IMR-90 (cell line): Measurements from ENCODE around the gene TMEFF1. TPM values are rescaled to one million over a fixed set of nuclear protein-coding genes. Genes with fewer than 3 reads are reported as not detected.

Experiments used
- ATAC-seq: fragments of 200-7000 bp; cut with Tn5 transposase; 2 replicates; pipeline ENCODE4 v1.9.1; 2020; ENCODE audit warnings: low read depth, mild to moderate bottlenecking, moderate library complexity
- BruUV-seq: library from RNA; stranded (reverse); fragments of 400-500 nt; replicated peaks from 2 replicates; lab custom pipeline; 2021; lab: Mats Ljungman, UMichigan
- CTCF ChIA-PET: fragments of 300-600 bp; formaldehyde crosslinking; extraction: SDS; loops from one replicate; lab custom pipeline; 2021; ENCODE audit warnings: antibody characterized with exemption; lab: Yijun Ruan, JAX
- POLR2A ChIA-PET: fragments of 300-600 bp; sonication (Branson Sonifier 250); formaldehyde crosslinking; loops from one replicate; lab custom pipeline; 2022; ENCODE audit warnings: antibody characterized with exemption; ENCODE audit not compliant: unreplicated experiment; lab: Charles Lee
- DNase-seq: peaks from one replicate; pipeline ENCODE4 v3.0.0; 2013
- H2AFZ ChIP-seq: replicated peaks from 2 replicates; pipeline ENCODE3; 2013; ENCODE audit warnings: low read length, mild to moderate bottlenecking; ENCODE audit not compliant: poor library complexity
- H2AK5ac ChIP-seq: 2 replicates; pipeline ENCODE4 v1.6.1; 2013; ENCODE audit warnings: low read depth, low read length, inconsistent platforms
- H2AK9ac ChIP-seq: replicated peaks from 2 replicates; pipeline ENCODE3; 2013; ENCODE audit warnings: mild to moderate bottlenecking, low read depth, low read length, moderate library complexity; ENCODE audit not compliant: poor library complexity
- H2BK120ac ChIP-seq: 2 replicates; pipeline ENCODE4 v1.6.1; 2013; ENCODE audit warnings: low read depth, low read length, inconsistent platforms
- H2BK15ac ChIP-seq: 3 replicates; pipeline ENCODE4 v1.6.1; 2013; ENCODE audit warnings: low read depth, low read length, inconsistent platforms
- H2BK20ac ChIP-seq: 2 replicates; pipeline ENCODE4 v1.6.1; 2013; ENCODE audit warnings: low read depth, mild to moderate bottlenecking, inconsistent platforms, low read length, moderate library complexity
- H2BK5ac ChIP-seq: 2 replicates; pipeline ENCODE4 v1.6.1; 2013; ENCODE audit warnings: mild to moderate bottlenecking, low read depth, low read length, inconsistent platforms; ENCODE audit not compliant: poor library complexity, severe bottlenecking
- H3K14ac ChIP-seq: replicated peaks from 2 replicates; pipeline ENCODE4 v1.6.1; 2013; ENCODE audit warnings: low read depth, low read length, inconsistent platforms
- H3K18ac ChIP-seq: 2 replicates; pipeline ENCODE4 v1.6.1; 2013; ENCODE audit warnings: low read depth, low read length, control low read depth
- H3K23ac ChIP-seq: 2 replicates; pipeline ENCODE4 v1.6.1; 2013; ENCODE audit warnings: low read depth, low read length, inconsistent platforms
- H3K27ac ChIP-seq: 2 replicates; pipeline ENCODE4 v1.5.1; 2013; ENCODE audit warnings: mild to moderate bottlenecking, control low read depth, low read length; ENCODE audit not compliant: insufficient read depth
- H3K27me3 ChIP-seq: 2 replicates; pipeline ENCODE4 v1.6.1; 2013; ENCODE audit warnings: low read length; ENCODE audit not compliant: control insufficient read depth, insufficient read depth
- H3K36me3 ChIP-seq: 2 replicates; pipeline ENCODE4 v1.6.1; 2013; ENCODE audit warnings: low read length, mixed read lengths; ENCODE audit not compliant: control insufficient read depth, insufficient read depth
- H3K4ac ChIP-seq: 2 replicates; pipeline ENCODE4 v1.6.1; 2013; ENCODE audit warnings: low read depth, low read length, inconsistent platforms
- H3K4me1 ChIP-seq: 2 replicates; pipeline ENCODE4 v1.6.1; 2013; ENCODE audit warnings: low read length, mixed read lengths; ENCODE audit not compliant: control insufficient read depth, insufficient read depth
- H3K4me2 ChIP-seq: 2 replicates; pipeline ENCODE4 v1.6.1; 2013; ENCODE audit warnings: low read depth, mild to moderate bottlenecking, control low read depth, low read length, moderate library complexity
- H3K4me3 ChIP-seq: 2 replicates; pipeline ENCODE4 v1.5.1; 2013; ENCODE audit warnings: low read depth, mild to moderate bottlenecking, control low read depth, low read length, moderate library complexity; ENCODE audit not compliant: insufficient read depth
- H3K56ac ChIP-seq: 2 replicates; pipeline ENCODE4 v1.6.1; 2013; ENCODE audit warnings: low read length, inconsistent platforms; ENCODE audit not compliant: insufficient read depth; ENCODE audit errors: extremely low read depth
- H3K79me1 ChIP-seq, 2 experiments: 2 replicates each; pipeline ENCODE4 v1.6.1; 2013; ENCODE audit warnings: low read length in 2 of 2, inconsistent platforms in 1 of 2, low read depth in 1 of 2
- H3K9ac ChIP-seq: 2 replicates; pipeline ENCODE4 v1.6.1; 2013; ENCODE audit warnings: low read depth, low read length, control low read depth
- H3K9me1 ChIP-seq: 2 replicates; pipeline ENCODE4 v1.6.1; 2013; ENCODE audit warnings: low read length, inconsistent platforms; ENCODE audit not compliant: insufficient read depth
- H3K9me3 ChIP-seq: 2 replicates; pipeline ENCODE4 v1.6.1; 2013; ENCODE audit warnings: low read length; ENCODE audit not compliant: control insufficient read depth, insufficient read depth
- H4K20me1 ChIP-seq: 2 replicates; pipeline ENCODE4 v1.6.1; 2013; ENCODE audit warnings: low read length, inconsistent platforms; ENCODE audit not compliant: insufficient read depth
- H4K5ac ChIP-seq: 2 replicates; pipeline ENCODE4 v1.6.1; 2013; ENCODE audit warnings: mild to moderate bottlenecking, low read depth, low read length, control low read depth
- H4K8ac ChIP-seq, 2 experiments: 2 replicates each; pipeline ENCODE4 v1.6.1; 2013; ENCODE audit warnings: low read depth in 2 of 2, low read length in 2 of 2, control low read depth in 1 of 2, inconsistent platforms in 1 of 2
- H4K91ac ChIP-seq: 2 replicates; pipeline ENCODE4 v1.6.1; 2013; ENCODE audit warnings: low read depth, low read length, inconsistent platforms; ENCODE audit not compliant: insufficient read depth
- CEBPB ChIP-seq: IDR thresholded peaks from 2 replicates; pipeline ENCODE4 v1.6.1; 2012; ENCODE audit warnings: low read depth, low read length, improper control_type of control experiment
- MAFK ChIP-seq: IDR thresholded peaks from 2 replicates; pipeline ENCODE4 v1.6.1; 2012; ENCODE audit warnings: low read depth, low read length, improper control_type of control experiment
- MXI1 ChIP-seq: IDR thresholded peaks from 2 replicates; pipeline ENCODE4 v1.6.1; 2012; ENCODE audit warnings: low read depth, mild to moderate bottlenecking, low read length, moderate library complexity, borderline replicate concordance
- NFE2L2 ChIP-seq: fragments of 150-350 bp; IDR thresholded peaks from 2 replicates; pipeline ENCODE4 v1.6.1; 2016; ENCODE audit warnings: low read depth, mild to moderate bottlenecking, low read length
- RCOR1 ChIP-seq: IDR thresholded peaks from 2 replicates; pipeline ENCODE4 v1.6.1; 2012; ENCODE audit warnings: mild to moderate bottlenecking, low read length, improper control_type of control experiment; ENCODE audit not compliant: insufficient replicate concordance
- WGBS, 2 experiments: methylation state at CpG; one replicate each; pipeline versions ENCODE4 v1.1.5 to v1.1.7; 2013; ENCODE audit warnings: missing lambda C conversion rate in 2 of 2; ENCODE audit not compliant: insufficient read length in 1 of 2; ENCODE audit errors: extremely low coverage in 2 of 2; 5-methylcytosine and 5-hydroxymethylcytosine counted together
- dilution Hi-C: fragments of 300-500 bp; cut with HindIII; formaldehyde crosslinking; loops from one replicate; pipeline ENCODE4 v1.14.3; 2018; ENCODE audit warnings: low sequenced_read_pairs; ENCODE audit not compliant: unreplicated experiment
- in situ Hi-C: fragments of 300-500 bp; cut with MboI; formaldehyde crosslinking; loops from 3 replicates; pipeline ENCODE4 v1.14.3; 2019; ENCODE audit warnings: low sequenced_read_pairs, inconsistent platforms, mixed read lengths
- intact Hi-C: fragments of 100-400 bp; cut with micrococcal nuclease; formaldehyde crosslinking; loops from 2 replicates; pipeline ENCODE4 v1.10.0; 2022
- polyA plus RNA-seq, 3 experiments: library from polyadenylated mRNA; depleted of rRNA; stranded (reverse); fragments of >200 nt; gene quantifications; 2 replicates each; pipeline ENCODE4 v1.2.3, GENCODE V29; 2012; ENCODE audit warnings: low replicate concordance in 1 of 3
- total RNA-seq: library from RNA; depleted of rRNA; stranded (reverse); fragments of >200 nt; gene quantifications from 2 replicates; pipeline ENCODE4 v1.2.3, GENCODE V29; 2012
- TF ChIP-seq, protein P1 (sequence below): fragments of 150-350 bp; IDR thresholded peaks from 2 replicates; pipeline ENCODE4 v1.6.1; 2017; ENCODE audit warnings: mild to moderate bottlenecking, antibody characterized with exemption, low read length, low read depth
- TF ChIP-seq, protein P2 (sequence below): conservative IDR thresholded peaks from 2 replicates; pipeline ENCODE4 v1.5.1; 2012; ENCODE audit warnings: mild to moderate bottlenecking, low read depth, low read length, improper control_type of control experiment
- TF ChIP-seq, protein P3 (sequence below): fragments of 150-350 bp; IDR thresholded peaks from 2 replicates; pipeline ENCODE4 v1.6.1; 2016; ENCODE audit warnings: low read depth, mild to moderate bottlenecking, low read length, moderate library complexity, borderline replicate concordance

The TMEFF1 gene
- total and polyA plus RNA-seq, 2 of the 4 experiments (the other 2 are of a cell fraction), result 0.62 to 0.90 TPM

DNA sequence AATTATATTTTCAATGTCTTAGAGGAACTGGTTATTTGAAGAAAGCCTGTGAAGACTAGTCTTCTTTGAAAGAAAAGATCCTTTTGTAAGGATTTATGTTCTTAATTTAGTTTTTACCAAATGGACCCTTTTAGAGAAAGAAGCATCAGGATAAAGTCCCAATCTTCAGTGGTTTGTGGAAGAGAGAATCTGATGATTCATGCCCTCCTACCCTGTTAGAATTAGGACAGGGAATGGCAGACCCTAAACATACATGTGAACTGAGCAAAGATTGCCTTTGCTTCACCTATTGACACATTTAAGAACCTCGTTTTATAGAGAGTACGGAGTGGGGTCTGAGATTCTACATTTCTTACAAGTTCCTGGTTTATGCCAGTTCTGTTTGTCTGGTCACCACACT, 20.1 kb upstream of the TMEFF1 start:
- no TSS peak for BruUV-seq
- Histone ChIP-seq H2AK5ac (no peak overlapping the region), H2BK120ac (no peak overlapping the region), H2AK9ac (no peak overlapping the region), H3K9ac (no peak overlapping the region), H3K27me3 (no peaks in the 10 kb centered on the region), H3K36me3 (peaks cover 27% of the 10 kb centered on the region), H4K8ac (no peak overlapping the region), H3K9me1 (peaks cover 19% of the 10 kb centered on the region; the same call in 1 of the 2 replicates), H3K23ac (no peak overlapping the region), H3K4ac (no peak overlapping the region), H2BK5ac (no peak overlapping the region), H2AFZ (no peak overlapping the region), H3K79me1 (peaks cover 40 to 73% of the 10 kb centered on the region in 2 experiments), H3K4me2 (no peak overlapping the region), H3K18ac (no peak overlapping the region), H3K9me3 (peaks cover 2% of the 10 kb centered on the region; the same call in 1 of the 2 replicates), H4K91ac (no peak overlapping the region), H3K56ac (no peak overlapping the region), H2BK20ac (no peak overlapping the region), H4K20me1 (peaks cover 30% of the 10 kb centered on the region), H3K4me1 (peaks cover 3% of the 10 kb centered on the region; the same call in 1 of the 2 replicates), H4K5ac (no peak overlapping the region), H2BK15ac (no peak overlapping the region), H3K14ac (no peak overlapping the region), H3K4me3 (no peak overlapping the region), H3K27ac (no peak overlapping the region)
- ChIA-PET CTCF (no interaction called here), POLR2A (no interaction called here)
- DNase-seq (no peak), ATAC-seq (no peak)
- in situ Hi-C loops, result loop anchor here (10.0 kb wide), 1 partner anchor 132 kb away; no protein-coding TSS in a partner anchor
- no peak for TF ChIP-seq CEBPB
- TF ChIP-seq, protein P1, sequence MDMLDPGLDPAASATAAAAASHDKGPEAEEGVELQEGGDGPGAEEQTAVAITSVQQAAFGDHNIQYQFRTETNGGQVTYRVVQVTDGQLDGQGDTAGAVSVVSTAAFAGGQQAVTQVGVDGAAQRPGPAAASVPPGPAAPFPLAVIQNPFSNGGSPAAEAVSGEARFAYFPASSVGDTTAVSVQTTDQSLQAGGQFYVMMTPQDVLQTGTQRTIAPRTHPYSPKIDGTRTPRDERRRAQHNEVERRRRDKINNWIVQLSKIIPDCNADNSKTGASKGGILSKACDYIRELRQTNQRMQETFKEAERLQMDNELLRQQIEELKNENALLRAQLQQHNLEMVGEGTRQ, result no peak
- no peak for TF ChIP-seq MAFK
- no peak for TF ChIP-seq MXI1
- no peak for TF ChIP-seq NFE2L2
- TF ChIP-seq RCOR1, result no peak
- TF ChIP-seq, protein P2, sequence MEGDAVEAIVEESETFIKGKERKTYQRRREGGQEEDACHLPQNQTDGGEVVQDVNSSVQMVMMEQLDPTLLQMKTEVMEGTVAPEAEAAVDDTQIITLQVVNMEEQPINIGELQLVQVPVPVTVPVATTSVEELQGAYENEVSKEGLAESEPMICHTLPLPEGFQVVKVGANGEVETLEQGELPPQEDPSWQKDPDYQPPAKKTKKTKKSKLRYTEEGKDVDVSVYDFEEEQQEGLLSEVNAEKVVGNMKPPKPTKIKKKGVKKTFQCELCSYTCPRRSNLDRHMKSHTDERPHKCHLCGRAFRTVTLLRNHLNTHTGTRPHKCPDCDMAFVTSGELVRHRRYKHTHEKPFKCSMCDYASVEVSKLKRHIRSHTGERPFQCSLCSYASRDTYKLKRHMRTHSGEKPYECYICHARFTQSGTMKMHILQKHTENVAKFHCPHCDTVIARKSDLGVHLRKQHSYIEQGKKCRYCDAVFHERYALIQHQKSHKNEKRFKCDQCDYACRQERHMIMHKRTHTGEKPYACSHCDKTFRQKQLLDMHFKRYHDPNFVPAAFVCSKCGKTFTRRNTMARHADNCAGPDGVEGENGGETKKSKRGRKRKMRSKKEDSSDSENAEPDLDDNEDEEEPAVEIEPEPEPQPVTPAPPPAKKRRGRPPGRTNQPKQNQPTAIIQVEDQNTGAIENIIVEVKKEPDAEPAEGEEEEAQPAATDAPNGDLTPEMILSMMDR, result no peak
- TF ChIP-seq, protein P3, sequence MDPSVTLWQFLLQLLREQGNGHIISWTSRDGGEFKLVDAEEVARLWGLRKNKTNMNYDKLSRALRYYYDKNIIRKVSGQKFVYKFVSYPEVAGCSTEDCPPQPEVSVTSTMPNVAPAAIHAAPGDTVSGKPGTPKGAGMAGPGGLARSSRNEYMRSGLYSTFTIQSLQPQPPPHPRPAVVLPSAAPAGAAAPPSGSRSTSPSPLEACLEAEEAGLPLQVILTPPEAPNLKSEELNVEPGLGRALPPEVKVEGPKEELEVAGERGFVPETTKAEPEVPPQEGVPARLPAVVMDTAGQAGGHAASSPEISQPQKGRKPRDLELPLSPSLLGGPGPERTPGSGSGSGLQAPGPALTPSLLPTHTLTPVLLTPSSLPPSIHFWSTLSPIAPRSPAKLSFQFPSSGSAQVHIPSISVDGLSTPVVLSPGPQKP, result no peak
- dilution Hi-C loops, result no loop called here
- no CpG with 5 or more reads among the region's 2 CpGs for WGBS, 2 experiments
- intact Hi-C loops, result no loop called here
